ENCODE results near the gene DTNB.

DNA sequence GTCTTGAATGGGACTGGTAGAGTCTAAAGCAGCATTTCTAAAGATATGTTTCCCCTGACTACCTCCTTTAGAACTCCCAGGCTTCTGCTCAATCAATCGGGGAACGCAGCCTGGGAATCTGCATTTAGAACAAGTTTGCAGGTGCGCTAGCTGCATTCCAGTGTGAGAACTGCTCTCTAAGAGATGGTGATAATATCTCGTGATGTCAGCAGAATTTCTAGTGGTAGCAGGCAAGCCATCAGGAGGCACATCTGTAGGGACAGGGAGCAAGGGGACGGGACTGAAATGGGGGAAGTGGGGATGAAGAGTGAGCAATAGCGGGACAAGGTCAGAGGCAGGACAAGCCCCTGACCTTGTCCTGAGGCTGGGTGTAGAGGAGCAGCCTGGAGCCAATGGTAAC lies 211.4 kb downstream of the DTNB start:
- TF ChIP-seq, protein P1, sequence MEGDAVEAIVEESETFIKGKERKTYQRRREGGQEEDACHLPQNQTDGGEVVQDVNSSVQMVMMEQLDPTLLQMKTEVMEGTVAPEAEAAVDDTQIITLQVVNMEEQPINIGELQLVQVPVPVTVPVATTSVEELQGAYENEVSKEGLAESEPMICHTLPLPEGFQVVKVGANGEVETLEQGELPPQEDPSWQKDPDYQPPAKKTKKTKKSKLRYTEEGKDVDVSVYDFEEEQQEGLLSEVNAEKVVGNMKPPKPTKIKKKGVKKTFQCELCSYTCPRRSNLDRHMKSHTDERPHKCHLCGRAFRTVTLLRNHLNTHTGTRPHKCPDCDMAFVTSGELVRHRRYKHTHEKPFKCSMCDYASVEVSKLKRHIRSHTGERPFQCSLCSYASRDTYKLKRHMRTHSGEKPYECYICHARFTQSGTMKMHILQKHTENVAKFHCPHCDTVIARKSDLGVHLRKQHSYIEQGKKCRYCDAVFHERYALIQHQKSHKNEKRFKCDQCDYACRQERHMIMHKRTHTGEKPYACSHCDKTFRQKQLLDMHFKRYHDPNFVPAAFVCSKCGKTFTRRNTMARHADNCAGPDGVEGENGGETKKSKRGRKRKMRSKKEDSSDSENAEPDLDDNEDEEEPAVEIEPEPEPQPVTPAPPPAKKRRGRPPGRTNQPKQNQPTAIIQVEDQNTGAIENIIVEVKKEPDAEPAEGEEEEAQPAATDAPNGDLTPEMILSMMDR (IDR thresholded peaks at IDR 0.05), result no peak
- no peak for TF ChIP-seq POLR2A (IDR thresholded peaks at IDR 0.05)

Data from Peyer's patch (tissue), 4 donors.